ENCODE results near the gene C12orf76.
"Not testable (repeated sequence)": the region's sequence is repeated elsewhere in the genome, so short reads cannot be mapped to it uniquely, and the experiment has no call there.

The C12orf76 gene

GRCh38 chr12:110023059-110023980, 25.0 kb downstream of the C12orf76 start:
- no peak for DNase-seq (ENCODE audit: low read depth)

- DNase-seq (ENCODE audit: low read depth): no peak
Observed at GRCh38 chr12:110020956-110021355, 27.4 kb downstream of the C12orf76 start.

- no peak for DNase-seq (ENCODE audit: low read depth)
Observed at GRCh38 chr12:110015132-110015531, 33.2 kb downstream of the C12orf76 start.

- no peak for DNase-seq (ENCODE audit: low read depth)
Observed at GRCh38 chr12:110012659-110013058, 35.7 kb downstream of the C12orf76 start.

- no peak for DNase-seq (ENCODE audit: low read depth)
Observed at GRCh38 chr12:110012137-110012536, 36.2 kb downstream of the C12orf76 start.

- no peak for DNase-seq (ENCODE audit: low read depth)
Observed at GRCh38 chr12:110010853-110011723, 37.2 kb downstream of the C12orf76 start.

GRCh38 chr12:110008681-110009398, 39.5 kb downstream of the C12orf76 start:
- not testable (repeated sequence) for DNase-seq (ENCODE audit: low read depth)

- no peak for DNase-seq (ENCODE audit: low read depth)
Observed at GRCh38 chr12:110007881-110008280, 40.4 kb downstream of the C12orf76 start.

- DNase-seq (ENCODE audit: low read depth): no peak
Observed at GRCh38 chr12:110006115-110006514, 42.2 kb downstream of the C12orf76 start.

GRCh38 chr12:110005319-110005973, 42.9 kb downstream of the C12orf76 start:
- DNase-seq (ENCODE audit: low read depth): no peak

- no peak for DNase-seq (ENCODE audit: low read depth)
Observed at GRCh38 chr12:110004598-110004997, 43.7 kb downstream of the C12orf76 start.

- no peak for DNase-seq (ENCODE audit: low read depth)
Observed at GRCh38 chr12:110002676-110003515, 45.4 kb downstream of the C12orf76 start.

GRCh38 chr12:110001596-110001995, 46.7 kb downstream of the C12orf76 start:
- no peak for DNase-seq (ENCODE audit: low read depth)

- DNase-seq (ENCODE audit: low read depth): no peak
Observed at GRCh38 chr12:109999983-110000505, 48.3 kb downstream of the C12orf76 start.

GRCh38 chr12:109999649-109999971, 48.7 kb downstream of the C12orf76 start:
- DNase-seq (ENCODE audit: low read depth): no peak

GRCh38 chr12:109998904-109999648, 49.2 kb downstream of the C12orf76 start, which contains the start of gene ANKRD13A:
TSS of gene ANKRD13A (plus strand) at chr12:109999430. CDS start at chr12:109999689, 259 bp downstream.
- peak; percentile 79 for DNase-seq (ENCODE audit: low read depth)

- DNase-seq (ENCODE audit: low read depth): no peak
Observed at GRCh38 chr12:109998241-109998903, 50.0 kb downstream of the C12orf76 start.

- no peak for DNase-seq (ENCODE audit: low read depth)
Observed at GRCh38 chr12:109997393-109997792, 50.9 kb downstream of the C12orf76 start.

- no peak for DNase-seq (ENCODE audit: low read depth)
Observed at GRCh38 chr12:109996483-109996853, 51.9 kb downstream of the C12orf76 start.
